ENCODE results near the gene HLA-DPA1. TPM values are rescaled to one million over a fixed set of nuclear protein-coding genes. Genes with fewer than 3 reads are reported as not detected.
A peak's percentile ranks its signal among the peaks of the same experiment; 100 is the strongest.
"Not testable (repeated sequence)": the region's sequence is repeated elsewhere in the genome, so short reads cannot be mapped to it uniquely, and the experiment has no call there.

HLA-DPA1 gene
- total RNA-seq, 1 donor from 2014 or later: 37.7 TPM

DNA sequence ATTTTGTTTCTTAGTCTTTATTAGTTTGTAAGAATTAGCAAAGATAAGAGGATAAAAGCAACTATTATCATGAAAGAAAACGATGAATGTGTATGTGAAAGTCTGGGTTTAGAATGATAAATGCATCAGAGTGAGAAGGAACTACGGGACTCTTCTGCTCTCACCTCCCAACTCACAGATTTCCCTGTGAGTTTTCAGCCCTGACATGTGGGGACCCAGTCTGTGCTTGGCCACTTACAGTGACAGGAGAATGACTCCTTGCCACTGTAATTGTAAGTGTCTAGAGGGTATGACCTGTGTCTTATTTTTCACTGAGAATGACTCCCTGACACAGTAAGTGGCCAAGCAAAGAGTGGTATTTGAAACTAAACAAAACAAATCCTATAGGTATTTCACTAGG lies 2.5 kb downstream of the HLA-DPA1 start:
- intact Hi-C loops (cut with micrococcal nuclease): no loop called here
- DNase-seq: no peak
- ATAC-seq: no peak

DNA sequence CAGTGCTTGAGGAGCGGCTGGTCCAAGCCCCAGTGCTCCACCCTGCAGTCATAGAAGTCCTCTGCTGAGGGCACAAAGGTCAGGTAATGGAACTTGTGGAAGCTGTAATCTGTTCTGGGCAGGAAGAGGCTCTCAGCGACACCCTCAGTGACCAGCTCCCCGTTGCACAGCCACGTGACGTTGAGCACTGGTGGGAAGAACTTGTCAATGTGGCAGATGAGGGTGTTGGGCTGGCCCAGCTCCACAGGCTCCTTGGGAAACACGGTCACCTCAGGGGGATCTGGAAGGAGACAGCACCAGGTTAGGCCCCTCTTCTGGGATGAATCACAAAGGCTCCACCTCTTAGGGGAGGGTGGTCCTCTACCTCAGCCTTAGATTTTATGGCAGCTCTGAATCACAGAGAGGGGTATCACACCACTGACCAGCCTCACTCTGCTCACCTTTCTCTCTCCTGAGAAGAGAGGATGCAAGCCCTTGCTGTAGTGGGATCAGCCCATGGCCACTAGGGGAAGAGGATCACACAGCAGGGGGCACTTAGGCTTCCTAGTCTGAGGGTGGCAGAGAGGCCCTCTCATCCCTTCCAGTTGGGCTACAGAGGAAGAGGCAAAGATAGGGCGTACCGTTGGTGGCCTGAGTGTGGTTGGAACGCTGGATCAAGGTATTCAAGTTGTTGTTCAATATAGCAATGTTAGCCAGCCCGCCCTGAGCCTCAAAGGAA lies 4.3 kb downstream of the HLA-DPA1 start:
- ATAC-seq (no peak), DNase-seq (no peak)
- intact Hi-C loops (cut with micrococcal nuclease): no loop called here

DNA sequence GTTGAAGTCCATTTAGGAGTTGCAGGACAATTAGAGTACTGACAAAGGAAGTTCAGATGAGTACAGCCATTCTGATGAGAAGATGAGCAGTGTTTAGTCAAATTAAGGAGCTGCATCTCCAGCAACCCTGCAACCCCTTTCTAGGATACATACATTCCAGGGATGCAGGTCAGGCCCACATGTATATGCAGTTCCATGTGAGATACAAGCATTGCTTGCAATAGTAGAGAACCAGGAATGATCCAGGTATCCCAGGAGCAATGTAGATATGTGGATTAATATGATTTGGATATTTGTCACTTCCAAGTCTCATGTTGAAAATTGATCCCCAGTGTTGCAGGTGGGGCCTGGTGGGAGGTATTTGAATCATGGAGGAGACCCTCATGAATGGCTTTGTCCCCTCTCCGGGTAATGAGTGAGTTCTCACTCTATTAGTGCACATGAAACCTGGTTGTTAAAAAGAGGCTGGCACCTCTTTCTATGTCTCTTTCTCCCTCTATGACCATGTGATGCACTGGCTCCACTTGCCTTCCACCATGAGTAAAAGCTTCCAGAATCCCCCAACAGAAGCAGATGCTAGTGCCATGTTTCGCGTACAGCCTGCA lies 6.4 kb downstream of the HLA-DPA1 start:
- DNase-seq: no peak
- ATAC-seq: no peak
- intact Hi-C loops (cut with micrococcal nuclease): no loop called here

DNA sequence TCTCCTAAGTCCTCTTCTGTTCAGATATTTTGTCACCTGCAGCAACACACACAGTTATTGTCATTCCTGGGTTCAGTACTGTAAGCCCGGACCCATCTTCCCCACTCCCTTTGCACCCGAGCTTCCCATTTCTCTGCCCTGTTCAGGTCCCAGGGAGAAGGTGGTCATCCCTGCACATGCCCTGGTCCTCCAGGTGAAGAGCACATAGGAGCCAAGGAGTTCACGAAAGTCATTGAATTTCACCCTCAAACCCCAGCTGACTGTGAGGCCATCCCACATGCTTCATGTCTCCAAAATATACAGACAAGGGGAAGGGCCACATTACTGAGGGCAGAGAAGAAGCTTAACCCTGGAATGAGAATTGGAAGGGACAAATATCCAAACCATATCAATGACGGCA lies 8.1 kb downstream of the HLA-DPA1 start:
- intact Hi-C loops (cut with micrococcal nuclease): no loop called here
- ATAC-seq (no peak), DNase-seq (no peak)

DNA sequence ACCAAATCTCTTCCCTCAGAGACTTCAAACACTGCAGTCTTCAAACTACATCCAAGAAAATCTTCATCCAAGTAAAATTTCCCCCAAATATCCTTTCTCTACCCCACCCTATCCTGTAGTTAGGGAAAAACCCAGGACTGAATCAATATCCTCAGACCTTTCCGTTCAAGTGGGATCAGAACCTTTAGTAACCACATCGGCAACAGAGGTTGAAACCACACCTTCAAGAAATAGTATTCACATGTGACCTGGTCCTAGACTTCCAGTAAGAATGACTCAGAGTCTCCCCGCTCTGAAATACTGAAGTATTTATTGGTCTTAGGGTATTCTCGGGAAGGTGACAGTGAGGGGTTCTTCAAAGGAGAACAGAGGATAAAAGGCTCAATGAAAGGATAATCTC lies 8.7 kb downstream of the HLA-DPA1 start:
- no peak for ATAC-seq

DNA sequence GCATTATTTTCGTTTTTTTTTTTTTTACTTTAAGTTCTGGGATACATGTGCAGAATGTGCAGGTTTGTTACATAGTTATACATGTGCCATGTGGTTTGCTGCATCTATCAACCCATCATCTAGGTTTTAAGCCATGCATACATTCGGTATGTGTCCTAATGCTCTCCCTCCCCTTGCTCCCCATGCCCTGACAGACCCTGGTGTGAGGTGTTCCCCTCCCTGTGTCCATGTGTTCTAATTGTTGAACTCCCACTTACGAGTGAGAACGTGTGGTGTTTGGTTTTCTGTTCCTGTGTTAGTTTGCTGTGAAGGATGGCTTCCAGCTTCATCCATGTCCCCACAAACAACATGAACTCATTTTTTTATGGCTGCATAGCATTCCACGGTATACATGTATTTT lies 10.0 kb downstream of the HLA-DPA1 start:
- DNase-seq; intact Hi-C loops (cut with micrococcal nuclease); ATAC-seq: not testable (repeated sequence)

More for the DNA sequence above, 8.7 kb downstream of the HLA-DPA1 start:
- no peak for DNase-seq
- intact Hi-C loops (cut with micrococcal nuclease): no loop called here

DNA sequence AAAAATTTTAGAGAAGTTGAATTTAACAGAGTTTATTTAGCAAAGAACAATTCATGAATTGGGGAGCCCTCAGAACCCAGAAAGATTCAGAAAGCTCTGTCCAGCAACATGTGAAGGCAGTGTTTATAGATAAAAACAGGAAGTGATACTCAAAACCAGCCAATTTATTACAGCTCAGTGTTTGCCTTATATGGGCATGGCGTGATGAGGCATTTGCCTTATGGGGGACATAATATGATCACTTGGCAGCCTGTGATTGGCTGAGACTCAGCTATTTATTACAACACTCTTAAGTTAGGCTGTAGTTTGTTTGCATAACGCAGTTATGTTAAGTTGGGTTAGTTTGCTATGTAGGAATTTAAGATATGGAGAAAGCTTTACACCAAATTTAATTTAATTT lies 11.5 kb downstream of the HLA-DPA1 start:
- intact Hi-C loops (cut with micrococcal nuclease): no loop called here
- ATAC-seq (no peak), DNase-seq (no peak)

DNA sequence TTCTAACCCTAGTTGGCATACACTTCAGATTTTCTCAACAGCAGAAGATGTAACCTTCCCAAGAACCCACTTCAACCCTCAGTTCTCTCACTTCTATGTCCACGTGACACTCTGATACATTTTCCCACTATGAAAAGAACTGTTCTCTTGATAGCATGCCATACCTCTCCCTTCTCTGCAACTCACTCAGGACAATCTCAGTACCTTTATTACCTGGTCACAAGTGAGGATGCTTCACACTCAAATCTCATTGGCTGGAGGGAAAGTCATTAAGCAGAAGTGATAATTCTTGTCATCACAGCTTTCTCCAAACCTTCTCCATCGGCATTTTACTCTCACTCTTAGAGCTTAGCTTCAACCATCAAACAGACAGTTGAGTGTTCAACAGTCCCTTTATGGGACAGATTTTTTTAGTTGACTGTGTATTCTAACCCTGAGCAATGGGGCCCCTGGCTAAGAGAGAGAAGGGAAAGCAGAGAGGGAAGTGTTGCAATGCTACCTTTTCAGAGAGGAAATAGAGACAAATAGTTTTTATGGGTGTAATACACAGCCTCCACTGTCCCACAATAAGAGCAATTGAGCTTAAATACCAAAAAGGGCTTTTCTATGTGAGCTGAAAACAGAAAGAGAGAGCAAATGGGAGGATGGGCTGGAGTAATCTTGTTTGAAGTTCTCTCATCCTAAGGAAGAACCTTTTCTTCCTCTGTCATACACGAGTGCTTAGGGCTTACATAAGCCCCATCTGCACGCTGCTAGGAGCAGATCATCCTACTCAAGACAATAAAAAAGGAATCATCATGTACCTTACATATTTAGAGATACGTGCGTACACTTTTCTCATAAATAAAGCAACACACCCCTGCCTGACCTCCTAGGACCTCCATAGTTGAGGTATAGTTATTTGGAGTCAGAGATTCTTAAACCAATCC lies 16.0 kb downstream of the HLA-DPA1 start:
- intact Hi-C loops (cut with micrococcal nuclease): no loop called here

DNA sequence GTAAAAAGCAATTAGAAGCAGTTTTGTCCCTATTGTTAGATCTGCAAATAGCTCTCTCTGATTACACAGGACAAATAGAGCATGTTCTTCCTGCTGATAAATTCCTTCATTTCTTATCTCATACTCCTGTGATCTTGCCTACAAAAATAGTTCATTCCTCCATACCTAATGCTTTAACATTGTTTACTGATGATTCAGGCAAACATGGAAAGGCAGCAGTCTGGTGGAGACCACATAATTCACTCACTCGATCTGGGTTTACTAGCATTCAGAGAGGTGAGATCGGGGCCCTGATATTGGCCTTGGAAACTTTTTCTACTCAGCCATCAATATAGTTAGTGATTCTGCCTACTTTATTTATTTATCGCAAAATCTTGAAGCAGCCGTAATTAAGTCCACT lies 20.2 kb downstream of the HLA-DPA1 start:
- DNase-seq (no peak), ATAC-seq (no peak)
- intact Hi-C loops (cut with micrococcal nuclease): no loop called here

More for the DNA sequence above, 16.0 kb downstream of the HLA-DPA1 start:
- DNase-seq: no peak
- no peak for ATAC-seq

DNA sequence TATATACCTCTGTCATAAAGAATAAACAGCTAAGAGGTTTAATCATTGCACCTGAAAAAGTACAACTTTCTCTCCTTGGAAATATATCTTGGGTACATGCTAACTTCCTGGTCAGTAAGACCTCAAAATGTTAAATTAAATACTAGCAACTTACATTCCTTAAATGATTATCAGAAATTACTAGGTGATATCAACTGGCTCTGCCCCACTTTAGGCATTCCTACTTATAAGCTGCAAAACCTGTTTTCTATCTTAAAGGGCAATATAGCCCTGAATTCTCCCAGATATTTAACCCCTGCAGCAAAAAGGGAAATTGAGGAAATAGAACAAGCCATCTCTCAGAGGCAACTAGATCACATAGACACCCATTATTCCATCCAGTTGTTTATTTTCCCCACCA lies 20.8 kb downstream of the HLA-DPA1 start:
- intact Hi-C loops (cut with micrococcal nuclease): no loop called here
- ATAC-seq (no peak), DNase-seq (no peak)

DNA sequence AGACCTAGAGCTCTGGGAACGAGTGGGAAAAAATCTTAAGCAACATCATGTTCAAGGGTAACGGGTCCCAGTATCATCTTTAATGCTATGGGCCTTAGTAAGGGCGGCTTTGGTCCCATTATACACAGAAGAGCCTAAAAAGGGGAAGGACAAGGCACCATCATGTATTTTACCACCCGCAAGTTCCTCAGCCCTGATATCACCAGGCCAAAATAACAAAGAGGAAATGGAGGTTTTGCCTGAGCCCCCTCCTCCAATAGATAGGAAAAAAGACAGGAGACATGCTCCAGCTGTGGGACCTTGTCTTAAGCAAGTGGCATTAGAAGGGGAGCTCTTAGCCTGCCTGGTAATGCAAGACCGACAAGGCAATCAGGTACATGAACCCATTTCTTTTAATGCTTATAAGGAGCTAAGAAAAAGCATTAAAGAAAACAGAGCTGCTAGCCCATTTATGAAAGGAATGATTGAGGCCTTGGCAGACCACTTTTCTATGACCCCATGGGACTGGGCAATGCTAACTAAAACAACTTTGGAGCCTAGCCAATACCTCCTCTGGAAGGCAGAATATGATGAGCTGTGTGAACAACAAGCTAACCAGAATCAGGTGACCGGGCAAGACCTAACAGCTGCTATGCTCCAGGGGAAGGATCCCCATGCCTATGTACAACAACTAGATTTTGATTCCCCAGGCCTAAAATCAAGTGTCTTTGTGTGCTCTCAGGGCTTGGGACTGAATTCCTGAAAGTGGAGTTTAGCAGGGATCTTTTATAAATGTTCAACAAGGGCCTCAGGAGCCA lies 23.2 kb downstream of the HLA-DPA1 start:
- DNase-seq: no peak
- intact Hi-C loops (cut with micrococcal nuclease): no loop called here
- no peak for ATAC-seq

DNA sequence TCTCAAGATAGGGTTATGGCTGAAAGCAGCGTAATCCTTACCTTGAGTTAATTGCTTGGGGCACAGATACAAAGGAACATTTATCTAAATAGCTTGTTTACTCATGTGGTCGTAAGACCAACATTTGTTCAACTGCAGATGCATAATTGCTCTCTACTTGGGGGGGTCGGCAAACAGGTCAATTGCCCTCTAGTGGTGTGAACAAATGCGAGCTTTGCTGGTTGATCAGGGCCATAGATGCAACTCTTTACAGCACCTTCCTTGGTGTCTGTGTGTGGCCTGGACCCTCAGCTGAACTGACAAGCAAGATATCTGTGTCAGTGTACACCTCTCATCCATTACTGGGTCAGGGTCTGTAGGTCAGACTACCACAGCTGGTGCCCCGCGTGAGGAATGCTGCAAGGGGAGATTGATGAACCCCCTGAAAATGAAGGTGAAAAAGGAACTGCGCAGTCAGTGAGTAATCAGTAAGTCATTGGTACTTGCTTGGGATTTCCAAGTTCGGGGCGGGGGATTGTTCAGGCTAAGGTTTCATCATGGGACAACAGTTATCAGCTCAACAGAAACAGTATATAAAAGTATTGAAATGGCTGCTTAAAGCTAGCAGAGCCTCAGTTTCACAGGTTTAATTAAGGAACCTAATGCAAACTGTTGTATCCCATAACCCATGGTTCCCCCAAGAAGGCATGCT lies 24.0 kb downstream of the HLA-DPA1 start:
- no peak for ATAC-seq
- intact Hi-C loops (cut with micrococcal nuclease): no loop called here
- DNase-seq: no peak

DNA sequence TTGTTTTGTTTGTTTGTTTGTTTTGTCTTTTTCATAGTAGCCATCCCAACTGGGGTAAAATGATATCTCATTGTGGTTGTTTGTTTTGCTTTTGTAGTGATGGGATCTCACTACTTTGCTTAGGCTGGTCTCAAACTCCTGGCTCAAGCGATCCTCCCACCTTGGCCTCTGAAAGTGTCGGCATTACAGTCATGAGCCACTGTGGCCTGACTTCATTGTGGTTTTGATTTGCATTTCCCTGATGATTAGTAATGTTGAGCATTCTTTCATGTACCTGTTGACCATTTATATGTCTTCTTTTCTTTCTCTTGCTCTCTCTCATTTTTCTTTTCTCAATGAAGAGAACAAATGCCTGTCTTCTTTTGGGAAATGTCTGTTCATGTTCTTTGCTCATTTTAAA lies 33.3 kb downstream of the HLA-DPA1 start:
- no peak for ATAC-seq
- DNase-seq: no peak
- intact Hi-C loops (cut with micrococcal nuclease): no loop called here

DNA sequence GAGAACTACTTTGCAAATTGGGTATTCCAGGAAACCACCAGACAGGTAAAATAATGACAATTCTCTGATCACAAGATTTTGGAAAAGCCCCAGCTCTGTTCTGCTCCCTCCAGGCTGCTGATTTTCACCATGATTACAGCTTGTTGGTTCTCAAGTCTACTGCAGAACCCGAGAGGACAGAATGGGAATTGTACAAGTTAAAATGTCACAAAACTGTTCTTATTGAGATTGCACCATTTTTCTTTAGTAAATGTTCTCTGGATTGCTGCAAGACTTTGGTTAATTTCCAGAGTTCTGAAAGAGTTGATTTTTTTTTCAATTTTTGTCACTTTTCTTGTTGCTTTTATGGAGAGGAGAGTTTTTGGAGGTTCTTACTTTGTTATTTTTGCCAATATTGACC lies 36.9 kb downstream of the HLA-DPA1 start:
- ATAC-seq: no peak
- DNase-seq: no peak
- intact Hi-C loops (cut with micrococcal nuclease): no loop called here

DNA sequence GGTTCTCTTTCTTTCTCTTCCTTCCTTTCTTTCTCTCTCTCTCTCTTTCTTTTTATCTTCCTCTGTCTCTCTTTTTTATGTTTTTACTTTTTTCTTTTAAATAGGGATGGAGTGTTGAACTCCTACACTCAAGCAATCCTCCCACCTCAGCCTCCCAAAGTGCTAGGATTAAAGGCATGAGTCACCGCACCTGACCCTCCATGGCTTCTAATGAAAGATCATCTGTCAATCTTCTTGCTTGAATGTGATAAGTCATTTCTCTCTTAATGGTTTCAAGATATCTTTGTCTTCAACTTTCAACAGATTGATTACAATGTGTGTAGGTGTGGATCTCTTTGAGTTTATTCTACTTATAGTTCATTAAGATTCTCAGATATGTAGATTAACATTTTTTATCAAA lies 38.9 kb downstream of the HLA-DPA1 start:
- ATAC-seq (no peak), DNase-seq (no peak)
- intact Hi-C loops (cut with micrococcal nuclease): no loop called here

DNA sequence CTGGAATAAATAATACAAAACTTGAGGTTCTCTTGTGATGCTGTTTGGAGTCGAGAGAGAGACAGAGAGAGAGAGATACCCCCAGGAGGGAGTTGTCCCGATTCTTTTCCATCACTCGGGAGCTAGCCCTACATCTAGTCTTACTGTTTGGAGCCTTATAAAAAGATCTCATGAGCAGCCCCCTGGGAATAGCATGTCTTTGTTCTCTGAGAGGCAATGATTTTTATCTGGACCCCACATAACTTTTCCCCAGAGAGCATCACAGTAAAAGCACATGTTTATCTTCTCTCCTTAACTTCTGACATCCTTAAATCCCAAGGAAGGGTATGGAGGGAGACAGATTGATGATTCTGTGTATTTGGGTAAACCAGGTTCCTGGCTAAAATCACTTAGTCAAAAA lies 43.2 kb downstream of the HLA-DPA1 start:
- ATAC-seq (no peak), DNase-seq (no peak)
- intact Hi-C loops (cut with micrococcal nuclease): no loop called here

DNA sequence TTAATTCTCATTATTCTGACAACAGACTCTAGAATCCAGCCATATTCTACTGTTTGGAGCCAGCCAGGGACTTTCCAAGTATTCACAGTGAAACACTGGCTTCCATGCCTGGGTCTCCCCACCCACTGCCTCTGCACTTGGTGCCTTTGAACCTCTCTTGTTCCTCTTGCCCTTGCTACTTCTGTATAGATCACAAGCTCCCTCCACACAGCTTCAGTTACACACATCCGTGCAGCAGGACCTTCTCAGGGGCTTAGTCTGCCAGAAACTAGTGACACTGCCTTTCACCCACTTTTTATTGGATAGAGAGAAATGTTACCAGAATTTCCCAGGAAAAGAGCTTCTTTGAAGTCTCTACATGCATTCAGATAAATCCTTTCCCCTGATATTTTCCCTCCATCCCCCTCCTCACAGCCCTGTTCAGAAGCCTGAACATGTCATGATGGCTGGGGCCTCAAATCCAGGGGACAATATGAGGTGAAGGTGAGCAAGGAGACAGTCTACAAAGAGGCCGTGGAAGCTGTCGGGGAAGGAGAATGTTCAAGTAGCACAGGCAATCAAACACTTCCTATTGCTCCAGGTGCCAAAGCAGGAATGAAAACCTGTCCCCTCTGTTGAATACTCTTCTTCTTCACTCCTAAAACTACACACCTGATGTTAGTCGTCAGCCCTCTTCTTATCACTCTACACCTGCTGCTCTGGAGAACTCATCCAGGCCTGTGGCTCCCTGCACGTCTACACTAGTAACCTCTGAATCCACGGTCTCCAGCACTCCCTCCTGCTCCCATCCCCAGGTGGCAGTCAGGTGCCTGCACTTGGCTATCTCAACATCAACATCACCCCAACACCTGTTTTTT lies 43.9 kb downstream of the HLA-DPA1 start:
- peak; percentile 87 for ATAC-seq
- intact Hi-C loops (cut with micrococcal nuclease): no loop called here
- no peak for DNase-seq

All from left ventricle myocardium superior (tissue), 1 donor.